SH-SY5Y (cell line): ENCODE results near the gene USP47.

Experiments
- GATA2 ChIP-seq: IDR thresholded peaks from 2 replicates; pipeline ENCODE4 v1.6.1; 2011; ENCODE audit warnings: mild to moderate bottlenecking, low read depth, low read length
- GATA3 ChIP-seq: IDR thresholded peaks from 2 replicates; pipeline ENCODE4 v1.6.1; 2011; ENCODE audit warnings: low read depth, mild to moderate bottlenecking, low read length, moderate library complexity

- no peak for TF ChIP-seq GATA2
- no peak for TF ChIP-seq GATA3
Observed at GRCh38 chr11:11865449-11865848, 23.7 kb downstream of the USP47 start.
